ENCODE results near the gene ACP7.

DNA sequence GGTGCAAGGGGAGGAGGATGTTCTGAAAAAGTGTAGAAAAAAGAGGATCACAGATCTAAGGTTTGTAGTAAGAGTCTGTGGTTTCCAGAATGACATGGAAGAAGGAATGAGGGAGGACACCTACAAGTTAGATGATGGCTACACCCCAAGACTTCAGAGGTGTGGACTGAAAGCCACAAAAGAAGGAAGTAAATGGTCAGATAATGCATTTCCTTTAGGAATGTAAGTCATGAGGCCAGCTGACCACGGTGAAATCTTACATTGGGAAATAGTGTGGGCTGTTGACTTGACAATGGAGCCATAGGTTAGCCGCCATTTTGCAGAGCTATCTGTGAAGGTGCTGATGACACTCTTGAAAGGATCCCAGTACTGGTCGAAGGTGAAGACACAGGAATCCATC, 26.6 kb upstream of the ACP7 start:
- TF ChIP-seq, protein P1, sequence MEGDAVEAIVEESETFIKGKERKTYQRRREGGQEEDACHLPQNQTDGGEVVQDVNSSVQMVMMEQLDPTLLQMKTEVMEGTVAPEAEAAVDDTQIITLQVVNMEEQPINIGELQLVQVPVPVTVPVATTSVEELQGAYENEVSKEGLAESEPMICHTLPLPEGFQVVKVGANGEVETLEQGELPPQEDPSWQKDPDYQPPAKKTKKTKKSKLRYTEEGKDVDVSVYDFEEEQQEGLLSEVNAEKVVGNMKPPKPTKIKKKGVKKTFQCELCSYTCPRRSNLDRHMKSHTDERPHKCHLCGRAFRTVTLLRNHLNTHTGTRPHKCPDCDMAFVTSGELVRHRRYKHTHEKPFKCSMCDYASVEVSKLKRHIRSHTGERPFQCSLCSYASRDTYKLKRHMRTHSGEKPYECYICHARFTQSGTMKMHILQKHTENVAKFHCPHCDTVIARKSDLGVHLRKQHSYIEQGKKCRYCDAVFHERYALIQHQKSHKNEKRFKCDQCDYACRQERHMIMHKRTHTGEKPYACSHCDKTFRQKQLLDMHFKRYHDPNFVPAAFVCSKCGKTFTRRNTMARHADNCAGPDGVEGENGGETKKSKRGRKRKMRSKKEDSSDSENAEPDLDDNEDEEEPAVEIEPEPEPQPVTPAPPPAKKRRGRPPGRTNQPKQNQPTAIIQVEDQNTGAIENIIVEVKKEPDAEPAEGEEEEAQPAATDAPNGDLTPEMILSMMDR (IDR thresholded peaks at IDR 0.05; ENCODE audit: low read length) = no peak
- TF ChIP-seq EZH2 (IDR thresholded peaks at IDR 0.05; ENCODE audit: borderline replicate concordance, low read length) = no peak

Data from OCI-LY1 (cell line).